Ishikawa (cell line): Measurements from ENCODE around the gene NUTM1.

Source experiments
- EP300 ChIP-seq: IDR thresholded peaks from 2 replicates; pipeline ENCODE4 v1.6.1; 2012; ENCODE audit warnings: borderline replicate concordance
- TF ChIP-seq, protein P1 (sequence below): IDR thresholded peaks from 2 replicates; pipeline ENCODE4 v1.6.1; 2012; ENCODE audit warnings: low read depth, mild to moderate bottlenecking

DNA sequence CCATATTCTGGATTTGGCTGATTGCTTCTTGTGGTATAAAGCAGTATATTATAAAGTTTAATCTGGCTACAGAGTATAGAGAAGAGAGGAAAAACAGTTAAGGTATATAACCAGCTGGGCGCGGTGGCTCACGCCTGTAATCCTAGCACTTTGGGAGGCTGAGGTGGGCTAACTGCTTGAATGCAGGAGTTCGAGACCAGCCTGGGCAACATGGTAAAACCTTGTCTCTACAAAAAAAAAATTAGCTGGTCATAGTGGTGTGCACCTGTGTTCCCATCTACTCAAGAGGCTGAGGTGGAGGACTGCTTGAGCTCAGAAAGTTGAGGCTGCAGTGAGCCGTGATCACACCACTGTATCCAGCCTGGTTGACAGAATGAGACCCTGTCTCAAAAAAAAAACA is 12.8 kb upstream of the NUTM1 start:
- TF ChIP-seq, protein P1, sequence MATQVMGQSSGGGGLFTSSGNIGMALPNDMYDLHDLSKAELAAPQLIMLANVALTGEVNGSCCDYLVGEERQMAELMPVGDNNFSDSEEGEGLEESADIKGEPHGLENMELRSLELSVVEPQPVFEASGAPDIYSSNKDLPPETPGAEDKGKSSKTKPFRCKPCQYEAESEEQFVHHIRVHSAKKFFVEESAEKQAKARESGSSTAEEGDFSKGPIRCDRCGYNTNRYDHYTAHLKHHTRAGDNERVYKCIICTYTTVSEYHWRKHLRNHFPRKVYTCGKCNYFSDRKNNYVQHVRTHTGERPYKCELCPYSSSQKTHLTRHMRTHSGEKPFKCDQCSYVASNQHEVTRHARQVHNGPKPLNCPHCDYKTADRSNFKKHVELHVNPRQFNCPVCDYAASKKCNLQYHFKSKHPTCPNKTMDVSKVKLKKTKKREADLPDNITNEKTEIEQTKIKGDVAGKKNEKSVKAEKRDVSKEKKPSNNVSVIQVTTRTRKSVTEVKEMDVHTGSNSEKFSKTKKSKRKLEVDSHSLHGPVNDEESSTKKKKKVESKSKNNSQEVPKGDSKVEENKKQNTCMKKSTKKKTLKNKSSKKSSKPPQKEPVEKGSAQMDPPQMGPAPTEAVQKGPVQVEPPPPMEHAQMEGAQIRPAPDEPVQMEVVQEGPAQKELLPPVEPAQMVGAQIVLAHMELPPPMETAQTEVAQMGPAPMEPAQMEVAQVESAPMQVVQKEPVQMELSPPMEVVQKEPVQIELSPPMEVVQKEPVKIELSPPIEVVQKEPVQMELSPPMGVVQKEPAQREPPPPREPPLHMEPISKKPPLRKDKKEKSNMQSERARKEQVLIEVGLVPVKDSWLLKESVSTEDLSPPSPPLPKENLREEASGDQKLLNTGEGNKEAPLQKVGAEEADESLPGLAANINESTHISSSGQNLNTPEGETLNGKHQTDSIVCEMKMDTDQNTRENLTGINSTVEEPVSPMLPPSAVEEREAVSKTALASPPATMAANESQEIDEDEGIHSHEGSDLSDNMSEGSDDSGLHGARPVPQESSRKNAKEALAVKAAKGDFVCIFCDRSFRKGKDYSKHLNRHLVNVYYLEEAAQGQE = no peak
- TF ChIP-seq EP300 = no peak
